Metanephros (tissue), 1 donor: Measurements from ENCODE around the gene UMODL1. TPM values are rescaled to one million over a fixed set of nuclear protein-coding genes. Genes with fewer than 3 reads are reported as not detected.

ENCODE experiments used
- total RNA-seq: library from RNA; depleted of rRNA; stranded (reverse); fragments of >200 nt; gene quantifications from one replicate; pipeline ENCODE4 v1.2.3, GENCODE V29; 2014

The UMODL1 gene, protein sequence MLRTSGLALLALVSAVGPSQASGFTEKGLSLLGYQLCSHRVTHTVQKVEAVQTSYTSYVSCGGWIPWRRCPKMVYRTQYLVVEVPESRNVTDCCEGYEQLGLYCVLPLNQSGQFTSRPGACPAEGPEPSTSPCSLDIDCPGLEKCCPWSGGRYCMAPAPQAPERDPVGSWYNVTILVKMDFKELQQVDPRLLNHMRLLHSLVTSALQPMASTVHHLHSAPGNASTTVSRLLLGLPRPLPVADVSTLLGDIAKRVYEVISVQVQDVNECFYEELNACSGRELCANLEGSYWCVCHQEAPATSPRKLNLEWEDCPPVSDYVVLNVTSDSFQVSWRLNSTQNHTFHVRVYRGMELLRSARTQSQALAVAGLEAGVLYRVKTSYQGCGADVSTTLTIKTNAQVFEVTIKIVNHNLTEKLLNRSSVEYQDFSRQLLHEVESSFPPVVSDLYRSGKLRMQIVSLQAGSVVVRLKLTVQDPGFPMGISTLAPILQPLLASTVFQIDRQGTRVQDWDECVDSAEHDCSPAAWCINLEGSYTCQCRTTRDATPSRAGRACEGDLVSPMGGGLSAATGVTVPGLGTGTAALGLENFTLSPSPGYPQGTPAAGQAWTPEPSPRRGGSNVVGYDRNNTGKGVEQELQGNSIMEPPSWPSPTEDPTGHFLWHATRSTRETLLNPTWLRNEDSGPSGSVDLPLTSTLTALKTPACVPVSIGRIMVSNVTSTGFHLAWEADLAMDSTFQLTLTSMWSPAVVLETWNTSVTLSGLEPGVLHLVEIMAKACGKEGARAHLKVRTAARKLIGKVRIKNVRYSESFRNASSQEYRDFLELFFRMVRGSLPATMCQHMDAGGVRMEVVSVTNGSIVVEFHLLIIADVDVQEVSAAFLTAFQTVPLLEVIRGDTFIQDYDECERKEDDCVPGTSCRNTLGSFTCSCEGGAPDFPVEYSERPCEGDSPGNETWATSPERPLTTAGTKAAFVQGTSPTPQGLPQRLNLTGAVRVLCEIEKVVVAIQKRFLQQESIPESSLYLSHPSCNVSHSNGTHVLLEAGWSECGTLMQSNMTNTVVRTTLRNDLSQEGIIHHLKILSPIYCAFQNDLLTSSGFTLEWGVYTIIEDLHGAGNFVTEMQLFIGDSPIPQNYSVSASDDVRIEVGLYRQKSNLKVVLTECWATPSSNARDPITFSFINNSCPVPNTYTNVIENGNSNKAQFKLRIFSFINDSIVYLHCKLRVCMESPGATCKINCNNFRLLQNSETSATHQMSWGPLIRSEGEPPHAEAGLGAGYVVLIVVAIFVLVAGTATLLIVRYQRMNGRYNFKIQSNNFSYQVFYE
- not detected for total RNA-seq

DNA sequence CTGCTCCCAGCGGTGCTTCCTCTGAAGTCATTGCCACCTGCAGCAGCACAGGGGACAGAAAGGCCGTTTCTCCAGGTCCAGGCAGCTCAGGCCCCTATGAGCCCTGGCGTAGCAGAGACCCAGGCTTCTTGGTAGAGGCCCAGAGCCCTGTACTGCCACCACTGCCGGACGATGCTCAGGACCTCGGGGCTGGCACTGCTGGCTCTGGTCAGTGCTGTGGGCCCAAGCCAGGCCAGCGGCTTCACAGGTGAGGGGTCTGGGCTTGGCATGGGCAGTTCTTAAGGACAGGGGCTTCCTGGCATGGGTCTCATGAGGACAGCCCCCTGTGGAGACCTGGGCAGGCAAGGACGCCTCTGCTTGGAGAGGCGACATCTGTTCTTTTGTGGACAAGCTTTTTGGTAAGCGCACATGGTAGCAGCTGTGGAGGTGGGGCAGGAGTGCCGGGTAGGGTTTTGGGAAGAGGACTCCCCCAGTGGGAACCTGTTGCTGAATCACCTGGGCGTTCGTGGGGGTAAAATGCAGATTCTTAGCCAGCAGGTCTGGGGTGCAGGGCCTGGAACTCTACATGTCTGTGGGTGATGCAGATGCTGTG is at the start of gene UMODL1:
TSS of gene UMODL1 (plus strand) at position 172 of the 592 bp plus-strand sequence. CDS start at position 172, 0 bp downstream.

Other genes starting within 250 kb of the UMODL1 start
- gene PRDM15, start 192.0 kb upstream of the UMODL1 start, total RNA-seq = 8.1 TPM
- 21.8 TPM for gene C2CD2, start 117.3 kb upstream of the UMODL1 start, total RNA-seq
- 11.9 TPM for gene ZBTB21, start 61.0 kb upstream of the UMODL1 start, total RNA-seq
- 25.0 TPM for gene ABCG1, start 147.8 kb downstream of the UMODL1 start, total RNA-seq
- gene TFF3, start 244.1 kb downstream of the UMODL1 start, total RNA-seq = 4.0 TPM